NB4 (cell line): ENCODE measurements around the gene NT5DC3.

Experiments used
- DNase-seq: peaks from one replicate; pipeline ENCODE4 v3.0.0; 2010; ENCODE audit warnings: low read depth
- H3K4me3 ChIP-seq: one replicate; pipeline ENCODE4 v1.5.1; 2011; ENCODE audit warnings: mild to moderate bottlenecking, low read depth, low read length, moderate library complexity
- MYC ChIP-seq: IDR thresholded peaks from 2 replicates; pipeline ENCODE4 v1.6.1; 2011; ENCODE audit warnings: low read depth, low read length
- POLR2A ChIP-seq: IDR thresholded peaks from 2 replicates; pipeline ENCODE4 v1.6.1; 2011; ENCODE audit warnings: mild to moderate bottlenecking; ENCODE audit not compliant: insufficient read length; ENCODE audit errors: extremely low read depth
- TF ChIP-seq, protein P1 (sequence below): IDR thresholded peaks from one replicate; pipeline ENCODE4 v1.5.1; 2012; ENCODE audit warnings: low read depth, low read length
- TF ChIP-seq, protein P2 (sequence below): IDR thresholded peaks from 2 replicates; pipeline ENCODE4 v1.6.1; 2011; ENCODE audit warnings: low read depth, low read length

The NT5DC3 gene

DNA sequence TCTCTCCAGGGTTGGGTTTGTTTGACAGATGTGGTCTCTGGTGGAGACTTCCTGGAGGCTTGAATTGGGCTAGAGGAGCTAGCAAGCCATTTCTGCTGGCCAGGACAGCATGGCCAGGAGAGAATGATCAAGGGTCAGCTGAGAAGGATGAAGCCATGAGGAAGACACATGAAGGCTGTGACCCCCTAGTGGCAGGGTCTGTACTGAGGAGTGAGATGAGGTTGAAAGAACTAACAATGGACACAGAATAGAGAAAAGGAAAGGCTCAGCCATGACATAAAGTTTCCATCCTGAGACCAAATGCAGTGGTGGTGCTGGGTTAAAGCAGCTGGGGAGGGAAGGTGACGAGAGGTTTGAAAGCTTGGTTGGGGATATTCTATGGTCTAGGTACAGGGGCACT lies 89.9 kb downstream of the NT5DC3 start:
- H3K4me3 ChIP-seq = no peak overlapping the region
- TF ChIP-seq, protein P1, sequence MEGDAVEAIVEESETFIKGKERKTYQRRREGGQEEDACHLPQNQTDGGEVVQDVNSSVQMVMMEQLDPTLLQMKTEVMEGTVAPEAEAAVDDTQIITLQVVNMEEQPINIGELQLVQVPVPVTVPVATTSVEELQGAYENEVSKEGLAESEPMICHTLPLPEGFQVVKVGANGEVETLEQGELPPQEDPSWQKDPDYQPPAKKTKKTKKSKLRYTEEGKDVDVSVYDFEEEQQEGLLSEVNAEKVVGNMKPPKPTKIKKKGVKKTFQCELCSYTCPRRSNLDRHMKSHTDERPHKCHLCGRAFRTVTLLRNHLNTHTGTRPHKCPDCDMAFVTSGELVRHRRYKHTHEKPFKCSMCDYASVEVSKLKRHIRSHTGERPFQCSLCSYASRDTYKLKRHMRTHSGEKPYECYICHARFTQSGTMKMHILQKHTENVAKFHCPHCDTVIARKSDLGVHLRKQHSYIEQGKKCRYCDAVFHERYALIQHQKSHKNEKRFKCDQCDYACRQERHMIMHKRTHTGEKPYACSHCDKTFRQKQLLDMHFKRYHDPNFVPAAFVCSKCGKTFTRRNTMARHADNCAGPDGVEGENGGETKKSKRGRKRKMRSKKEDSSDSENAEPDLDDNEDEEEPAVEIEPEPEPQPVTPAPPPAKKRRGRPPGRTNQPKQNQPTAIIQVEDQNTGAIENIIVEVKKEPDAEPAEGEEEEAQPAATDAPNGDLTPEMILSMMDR = peak; percentile 58
- TF ChIP-seq POLR2A = no peak
- peak; percentile 34 for DNase-seq

DNA sequence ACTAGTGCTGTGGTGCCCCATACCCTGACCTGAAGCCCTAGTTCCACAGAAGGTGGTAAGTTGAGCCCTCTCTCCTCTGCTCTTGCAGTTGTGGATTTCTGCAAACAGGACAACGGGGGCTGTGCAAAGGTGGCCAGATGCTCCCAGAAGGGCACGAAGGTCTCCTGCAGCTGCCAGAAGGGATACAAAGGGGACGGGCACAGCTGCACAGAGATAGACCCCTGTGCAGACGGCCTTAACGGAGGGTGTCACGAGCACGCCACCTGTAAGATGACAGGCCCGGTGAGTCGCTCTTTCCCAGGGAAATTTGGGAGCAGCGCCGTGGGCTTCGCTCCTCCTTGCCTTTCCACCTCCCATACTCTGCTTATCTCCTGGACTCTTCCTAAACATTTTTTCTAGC lies 92.2 kb downstream of the NT5DC3 start:
- DNase-seq = no peak
- H3K4me3 ChIP-seq = no peak overlapping the region
- TF ChIP-seq, protein P1 = no peak
- TF ChIP-seq MYC (no peak), POLR2A (no peak)
- TF ChIP-seq, protein P2, sequence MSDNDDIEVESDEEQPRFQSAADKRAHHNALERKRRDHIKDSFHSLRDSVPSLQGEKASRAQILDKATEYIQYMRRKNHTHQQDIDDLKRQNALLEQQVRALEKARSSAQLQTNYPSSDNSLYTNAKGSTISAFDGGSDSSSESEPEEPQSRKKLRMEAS = no peak

DNA sequence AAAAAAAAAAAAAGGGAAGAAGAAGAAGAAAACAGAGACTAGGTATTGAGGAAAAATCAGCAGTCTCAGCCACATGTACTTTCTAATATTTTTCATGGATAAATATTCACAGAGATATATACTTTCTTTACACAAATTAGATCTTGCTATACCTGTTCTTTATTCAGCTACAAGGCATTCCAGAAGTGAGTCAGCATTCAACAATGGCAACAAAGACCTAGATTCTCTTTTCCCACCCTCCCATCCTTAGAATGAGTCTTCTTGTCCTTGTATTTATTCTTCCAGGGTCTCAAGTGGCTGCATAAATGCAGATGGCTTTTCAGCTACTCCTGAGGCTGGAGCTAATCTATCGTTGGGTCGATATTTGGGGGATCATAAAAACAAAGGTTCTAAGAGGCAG lies 93.0 kb downstream of the NT5DC3 start:
- DNase-seq = no peak
- no peak for TF ChIP-seq POLR2A
- TF ChIP-seq MYC = no peak
- TF ChIP-seq, protein P2 = no peak
- TF ChIP-seq, protein P1 = no peak
- H3K4me3 ChIP-seq = no peak overlapping the region

DNA sequence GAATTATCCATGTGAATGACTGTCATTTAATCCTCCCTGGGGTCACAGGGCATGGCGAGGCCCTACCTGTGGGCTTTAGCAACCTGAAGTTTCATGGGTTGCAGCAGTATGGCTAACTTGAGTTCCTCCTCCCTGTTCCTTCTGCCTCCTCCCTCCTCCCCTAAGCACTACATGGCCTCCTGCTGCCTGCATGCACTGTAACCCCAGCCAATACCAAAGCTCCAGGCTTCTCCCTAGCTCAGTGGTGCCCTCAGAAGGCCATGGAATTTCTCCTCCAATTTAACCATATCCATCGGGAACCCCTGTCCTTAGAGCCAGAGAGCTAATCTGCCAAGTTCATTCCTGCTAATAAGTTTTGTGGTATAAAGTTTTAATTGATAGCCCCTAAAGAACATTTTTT lies 95.1 kb downstream of the NT5DC3 start:
- DNase-seq = no peak
- no peak for TF ChIP-seq MYC
- TF ChIP-seq, protein P2 = no peak
- TF ChIP-seq POLR2A = no peak
- TF ChIP-seq, protein P1 = no peak
- no peak overlapping the region for H3K4me3 ChIP-seq

DNA sequence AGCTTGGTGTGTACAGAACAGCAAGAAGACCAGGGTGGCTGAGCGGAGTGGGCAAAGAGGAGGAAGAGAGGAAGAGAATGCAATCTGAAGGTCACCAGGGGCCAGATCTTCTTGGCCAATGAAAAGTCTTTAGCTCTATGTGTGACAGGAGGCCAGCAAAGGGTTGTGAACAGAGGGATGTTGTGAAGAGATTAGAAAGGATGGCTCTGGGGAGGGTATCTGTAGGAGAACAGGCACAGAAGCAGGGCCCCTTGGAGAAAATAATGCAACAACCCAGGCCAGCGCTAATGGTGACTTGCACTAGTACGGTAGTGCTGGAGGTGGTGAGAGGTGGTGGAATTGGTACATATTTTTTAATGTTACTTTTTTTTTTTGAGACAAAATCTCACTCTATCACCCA lies 97.2 kb downstream of the NT5DC3 start:
- no peak for TF ChIP-seq POLR2A
- TF ChIP-seq, protein P2 = no peak
- no peak for DNase-seq
- H3K4me3 ChIP-seq = no peak overlapping the region

DNA sequence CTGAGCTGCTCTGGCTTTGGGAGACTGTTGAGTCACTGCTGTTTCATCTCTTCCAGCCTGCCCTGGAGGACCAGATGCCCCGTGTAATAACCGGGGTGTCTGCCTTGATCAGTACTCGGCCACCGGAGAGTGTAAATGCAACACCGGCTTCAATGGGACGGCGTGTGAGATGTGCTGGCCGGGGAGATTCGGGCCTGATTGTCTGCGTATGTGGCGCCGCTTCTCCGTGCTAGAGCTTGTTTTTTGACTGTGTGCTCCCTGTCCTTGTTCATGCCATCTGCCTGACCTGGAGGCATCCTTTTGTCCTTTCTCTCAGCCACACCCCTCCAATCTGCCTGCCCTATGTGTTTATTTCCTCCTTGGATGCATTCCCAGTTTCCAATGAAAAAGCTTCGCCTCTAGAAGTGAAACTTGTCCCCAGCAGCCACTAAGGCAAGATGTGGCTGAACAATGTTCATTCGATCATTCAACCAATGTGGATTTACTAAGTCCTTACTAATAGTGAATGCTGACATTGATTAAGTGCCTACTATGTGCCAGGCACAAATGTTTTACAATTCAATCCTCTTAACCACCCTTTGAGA lies 98.6 kb downstream of the NT5DC3 start:
- no peak overlapping the region for H3K4me3 ChIP-seq
- no peak for DNase-seq
- TF ChIP-seq, protein P2 = no peak
- TF ChIP-seq POLR2A (no peak), MYC (no peak)
- TF ChIP-seq, protein P1 = no peak
